OCI-LY7 (cell line): ENCODE measurements around the gene CTSA. TPM values are rescaled to one million over a fixed set of nuclear protein-coding genes. Genes with fewer than 3 reads are reported as not detected.

Source experiments
- BruUV-seq: library from RNA; stranded (reverse); fragments of 400-500 nt; replicated peaks from 2 replicates; lab custom pipeline; 2021; lab: Mats Ljungman, UMichigan
- CTCF ChIA-PET: fragments of 300-600 bp; sonication (Branson Sonifier 250); formaldehyde crosslinking; loops from one replicate; lab custom pipeline; 2022; ENCODE audit warnings: antibody characterized with exemption; ENCODE audit not compliant: unreplicated experiment; lab: Charles Lee
- POLR2A ChIA-PET: fragments of 300-600 bp; sonication (Branson Sonifier 250); formaldehyde crosslinking; loops from one replicate; lab custom pipeline; 2022; ENCODE audit warnings: antibody characterized with exemption; lab: Charles Lee
- DNase-seq: peaks from one replicate; pipeline ENCODE4 v3.0.0-alpha.2; 2015; ENCODE audit warnings: low spot score
- H2AFZ ChIP-seq: fragments of 200-600 bp; sonication (generic), shearing (Covaris generic); 2 replicates; pipeline ENCODE4 v1.6.1; 2014; ENCODE audit warnings: mild to moderate bottlenecking, antibody characterized with exemption, low read length, moderate library complexity
- H3K27ac ChIP-seq: fragments of 200-600 bp; sonication (generic); 2 replicates; pipeline ENCODE4 v1.5.1; 2014; ENCODE audit warnings: mixed run types, low read depth, mild to moderate bottlenecking, moderate library complexity, low read length, inconsistent platforms; ENCODE audit not compliant: poor library complexity, severe bottlenecking
- H3K36me3 ChIP-seq: fragments of 200-600 bp; sonication (generic); 2 replicates; pipeline ENCODE4 v1.6.1; 2014; ENCODE audit warnings: mild to moderate bottlenecking, antibody characterized with exemption, low read length, moderate library complexity, mixed read lengths; ENCODE audit not compliant: insufficient read depth
- H3K4me1 ChIP-seq: fragments of 200-600 bp; sonication (generic); 2 replicates; pipeline ENCODE4 v1.5.1; 2014; ENCODE audit warnings: mild to moderate bottlenecking, low read length; ENCODE audit not compliant: insufficient read depth, poor library complexity, severe bottlenecking
- H3K4me2 ChIP-seq: fragments of 200-600 bp; sonication (generic); 2 replicates; pipeline ENCODE4 v1.6.1; 2014; ENCODE audit warnings: mild to moderate bottlenecking, low read length
- H3K4me3 ChIP-seq: fragments of 200-600 bp; sonication (generic); 2 replicates; pipeline ENCODE4 v1.5.1; 2014; ENCODE audit warnings: mild to moderate bottlenecking, low read depth, low read length; ENCODE audit not compliant: poor library complexity, severe bottlenecking
- H3K79me2 ChIP-seq: fragments of 200-600 bp; sonication (generic); 2 replicates; pipeline ENCODE4 v1.6.1; 2016; ENCODE audit warnings: low read depth, mild to moderate bottlenecking, low read length, moderate library complexity, mixed read lengths; ENCODE audit not compliant: insufficient read depth
- H3K9me2 ChIP-seq: fragments of 200-600 bp; sonication (generic); 2 replicates; pipeline ENCODE4 v1.6.1; 2016; ENCODE audit warnings: mild to moderate bottlenecking, low read length, mixed read lengths; ENCODE audit not compliant: insufficient read depth
- H3K9me3 ChIP-seq: fragments of 200-600 bp; sonication (generic); 2 replicates; pipeline ENCODE4 v1.6.1; 2014; ENCODE audit warnings: mild to moderate bottlenecking, mixed run types, low read length, mixed read lengths
- H4K20me1 ChIP-seq: fragments of 200-600 bp; sonication (generic); 2 replicates; pipeline ENCODE4 v1.6.1; 2014; ENCODE audit warnings: mild to moderate bottlenecking, antibody characterized with exemption, low read length, moderate library complexity, mixed read lengths; ENCODE audit not compliant: insufficient read depth
- CTCF ChIP-seq: fragments of 200-600 bp; sonication (generic); conservative IDR thresholded peaks from 2 replicates; pipeline ENCODE4 v1.5.1; 2014; ENCODE audit warnings: mild to moderate bottlenecking, antibody characterized with exemption, low read length, moderate library complexity, mixed read lengths
- EZH2phosphoT487 ChIP-seq: fragments of 200-600 bp; sonication (generic); IDR thresholded peaks from 2 replicates; pipeline ENCODE4 v1.6.1; 2018; ENCODE audit warnings: low read depth, borderline replicate concordance, mild to moderate bottlenecking, mixed run types, antibody characterized with exemption, low read length, moderate library complexity, mixed read lengths
- intact Hi-C: fragments of 100-400 bp; cut with micrococcal nuclease; formaldehyde crosslinking; loops from one replicate; pipeline ENCODE4 v1.10.0; 2022; ENCODE audit not compliant: unreplicated experiment
- total RNA-seq, 2 experiments: library from RNA; depleted of rRNA in 1 of 2; stranded (reverse); fragments of >200 nt in 1 of 2; shearing (Covaris generic) in 1 of 2; gene quantifications; 2 replicates each; pipeline ENCODE4 v1.2.3, GENCODE V29; 2014 to 2022

Gene CTSA
- total RNA-seq, 2 experiments from 2014 or later, result 27.1 to 36.4 TPM

- no peaks in the 10 kb centered on the region for H3K9me3 ChIP-seq
- peaks cover 23% of the 10 kb centered on the region for H3K79me2 ChIP-seq
- intact Hi-C loops, result loop anchor here (2.0 kb wide), 2 partner anchors 23 to 77 kb away; partner anchors contain the start of genes ACOT8 and ZSWIM3
- H3K9me2 ChIP-seq, result no peaks in the 10 kb centered on the region
- TF ChIP-seq EZH2phosphoT487 (no peak), CTCF (no peak)
- H3K36me3 ChIP-seq, result peaks cover 26% of the 10 kb centered on the region
- H3K4me3 ChIP-seq, result peak overlapping the region; percentile 87
- H4K20me1 ChIP-seq, result no peaks in the 10 kb centered on the region
- POLR2A ChIA-PET, result interaction anchor here (0.6 to 4.0 kb wide), 8 partner anchors 14 to 90 kb away, joined by 3 to 11 read pairs (median 3); partner anchors contain the start of genes CTSA, NEURL2 and ZSWIM1
- peak overlapping the region; percentile 75 for H3K27ac ChIP-seq
- peaks cover 8% of the 10 kb centered on the region for H3K4me1 ChIP-seq
- CTCF ChIA-PET, result interaction anchor here (1.6 kb wide), 1 partner anchor 36 kb away, joined by 7 read pairs; no protein-coding TSS in a partner anchor
- no TSS peak for BruUV-seq
- peak overlapping the region; percentile 89 for H3K4me2 ChIP-seq
- peak overlapping the region; percentile 69; the same call in 1 of the 2 replicates for H2AFZ ChIP-seq
- DNase-seq, result peak; percentile 76
These were observed 43.0 kb downstream of the CTSA start for GRCh38 chr20:45934046-45934585.

GRCh38 chr20:45934586-45935415 is 43.7 kb downstream of the CTSA start, which contains the start of gene PCIF1:
Gene PCIF1, plus strand, starts transcription at chr20:45934683. Its CDS starts 4,317 bp downstream, at chr20:45939000.
- peak within 1 kb of the TSS; percentile 87 for H3K4me3 ChIP-seq
- peak within 1 kb of the TSS; percentile 75 for H3K27ac ChIP-seq
- CTCF ChIA-PET, result interaction anchor here (1.0 kb wide), 1 partner anchor 36 kb away, joined by 4 read pairs; no protein-coding TSS in a partner anchor
- TF ChIP-seq CTCF, result no peak
- TF ChIP-seq EZH2phosphoT487, result no peak
- POLR2A ChIA-PET, result interaction anchor here (0.6 to 4.0 kb wide), 14 partner anchors 11 to 112 kb away, joined by 3 to 11 read pairs (median 3); partner anchors contain the start of genes CTSA, NEURL2 and ZSWIM1
- peaks cover 8% of the 10 kb centered on the region for H3K4me1 ChIP-seq
- no peaks in the 10 kb centered on the region for H3K9me3 ChIP-seq
- peak within 1 kb of the TSS; percentile 69; the same call in 1 of the 2 replicates for H2AFZ ChIP-seq
- peak within 1 kb of the TSS; percentile 94 for H3K4me2 ChIP-seq
- BruUV-seq, result no TSS peak
- DNase-seq, result peak; percentile 98
- no peaks in the 10 kb centered on the region for H4K20me1 ChIP-seq
- H3K79me2 ChIP-seq, result peaks cover 23% of the 10 kb centered on the region
- peaks cover 32% of the 10 kb centered on the region for H3K36me3 ChIP-seq
- intact Hi-C loops, result loop anchor here (1.0 to 2.0 kb wide), 3 partner anchors 24 to 78 kb away; partner anchors contain the start of genes ACOT8 and ZSWIM3
- H3K9me2 ChIP-seq, result no peaks in the 10 kb centered on the region
